HEK293 (cell line): ENCODE data around the gene EHD3.

Experiments
- CTCF ChIA-PET: fragments of 350-600 bp; formaldehyde crosslinking; extraction: SDS; loops from one replicate; lab custom pipeline; 2021; ENCODE audit warnings: antibody characterized with exemption; lab: Yijun Ruan, JAX
- POLR2A ChIA-PET: fragments of 300-600 bp; formaldehyde crosslinking; extraction: SDS; loops from one replicate; lab custom pipeline; 2020; ENCODE audit warnings: antibody characterized with exemption, inconsistent platforms; lab: Yijun Ruan, JAX
- H3K27ac ChIP-seq: fragments of 200-500 bp; sonication (Bioruptor generic); 2 replicates; pipeline ENCODE4 v1.5.1; 2014; ENCODE audit warnings: low read depth, low read length, control low read depth, inconsistent platforms; ENCODE audit errors: extremely low read depth
- H3K36me3 ChIP-seq, 2 experiments: fragments of 200-500 bp in 1 of 2; sonication (Bioruptor generic) in 1 of 2; 1 replicate in 1 of 2; 2 replicates in 1 of 2; pipeline ENCODE4 v1.5.1; 2014 to 2017; ENCODE audit warnings: inconsistent platforms in 2 of 2, low read length in 2 of 2; ENCODE audit not compliant: control insufficient read depth in 2 of 2, insufficient read depth in 1 of 2
- H3K4me1 ChIP-seq: fragments of 200-500 bp; sonication (Bioruptor generic); 2 replicates; pipeline ENCODE4 v1.5.1; 2014; ENCODE audit warnings: mild to moderate bottlenecking, low read length, inconsistent platforms; ENCODE audit not compliant: control insufficient read depth, insufficient read depth
- H3K4me3 ChIP-seq: 2 replicates; pipeline ENCODE4 v1.5.1; 2011; ENCODE audit warnings: low read depth, mild to moderate bottlenecking, control low read depth, low read length, moderate library complexity
- H3K9me3 ChIP-seq: fragments of 200-500 bp; sonication (Bioruptor generic); 2 replicates; pipeline ENCODE4 v1.5.1; 2014; ENCODE audit warnings: low read depth, low read length, inconsistent platforms; ENCODE audit not compliant: control insufficient read depth, insufficient read depth
- REPIN1 ChIP-seq: fragments of 450-650 bp; formaldehyde crosslinking; IDR thresholded peaks from 2 replicates; pipeline ENCODE4 v1.5.1; 2017; ENCODE audit warnings: missing biosample characterization, missing genetic modification characterization, low read depth
- REST ChIP-seq: fragments of 450-650 bp; formaldehyde crosslinking; IDR thresholded peaks from 2 replicates; pipeline ENCODE4 v1.5.1; 2016; ENCODE audit warnings: missing biosample characterization, missing genetic modification characterization
- SP3 ChIP-seq: fragments of 450-650 bp; formaldehyde crosslinking; IDR thresholded peaks from 2 replicates; pipeline ENCODE4 v1.5.1; 2016; ENCODE audit warnings: missing biosample characterization, missing genetic modification characterization
- WT1 ChIP-seq: fragments of 450-650 bp; formaldehyde crosslinking; IDR thresholded peaks from 2 replicates; pipeline ENCODE4 v1.5.1; 2016; ENCODE audit warnings: missing biosample characterization, missing genetic modification characterization
- ZBTB20 ChIP-seq: fragments of 450-650 bp; formaldehyde crosslinking; IDR thresholded peaks from 2 replicates; pipeline ENCODE4 v1.5.1; 2016; ENCODE audit warnings: missing biosample characterization, missing genetic modification characterization
- ZIC2 ChIP-seq: fragments of 450-650 bp; formaldehyde crosslinking; IDR thresholded peaks from 2 replicates; pipeline ENCODE4 v1.5.1; 2016; ENCODE audit warnings: missing biosample characterization, missing genetic modification characterization
- ZNF174 ChIP-seq: fragments of 450-650 bp; formaldehyde crosslinking; IDR thresholded peaks from 2 replicates; pipeline ENCODE4 v1.5.0; 2017; ENCODE audit warnings: missing biosample characterization, mild to moderate bottlenecking, missing genetic modification characterization
- ZNF2 ChIP-seq: fragments of 450-650 bp; formaldehyde crosslinking; IDR thresholded peaks from 2 replicates; pipeline ENCODE4 v1.5.1; 2016; ENCODE audit warnings: missing biosample characterization, missing genetic modification characterization
- ZNF23 ChIP-seq: fragments of 450-650 bp; formaldehyde crosslinking; IDR thresholded peaks from 2 replicates; pipeline ENCODE4 v1.5.1; 2016; ENCODE audit warnings: missing biosample characterization, missing genetic modification characterization, borderline replicate concordance
- ZNF394 ChIP-seq: fragments of 450-650 bp; formaldehyde crosslinking; IDR thresholded peaks from 2 replicates; pipeline ENCODE4 v1.5.1; 2016; ENCODE audit warnings: missing biosample characterization, missing genetic modification characterization, mild to moderate bottlenecking, moderate library complexity, borderline replicate concordance
- ZNF426 ChIP-seq: fragments of 450-650 bp; formaldehyde crosslinking; IDR thresholded peaks from 2 replicates; pipeline ENCODE4 v1.5.1; 2017; ENCODE audit warnings: missing biosample characterization, missing genetic modification characterization, mild to moderate bottlenecking, inconsistent platforms, moderate library complexity
- ZNF449 ChIP-seq: fragments of 450-650 bp; formaldehyde crosslinking; IDR thresholded peaks from 2 replicates; pipeline ENCODE4 v1.5.1; 2017; ENCODE audit warnings: missing biosample characterization, mild to moderate bottlenecking, missing genetic modification characterization, moderate library complexity
- ZNF513 ChIP-seq: fragments of 450-650 bp; IDR thresholded peaks from 2 replicates; pipeline ENCODE4 v1.5.1; 2018; ENCODE audit warnings: missing biosample characterization, missing genetic modification characterization
- ZNF521 ChIP-seq: fragments of 450-650 bp; formaldehyde crosslinking; IDR thresholded peaks from 2 replicates; pipeline ENCODE4 v1.5.1; 2017; ENCODE audit warnings: missing biosample characterization, mild to moderate bottlenecking, missing genetic modification characterization
- ZNF629 ChIP-seq: fragments of 450-650 bp; formaldehyde crosslinking; IDR thresholded peaks from 2 replicates; pipeline ENCODE4 v1.5.1; 2017; ENCODE audit warnings: missing biosample characterization, missing genetic modification characterization
- ZNF677 ChIP-seq: fragments of 450-650 bp; IDR thresholded peaks from 2 replicates; pipeline ENCODE4 v1.5.0; 2018; ENCODE audit warnings: missing biosample characterization, mild to moderate bottlenecking, missing genetic modification characterization, moderate library complexity
- ZSCAN5A ChIP-seq: fragments of 450-650 bp; formaldehyde crosslinking; IDR thresholded peaks from 2 replicates; pipeline ENCODE4 v1.5.1; 2016; ENCODE audit warnings: missing biosample characterization, missing genetic modification characterization

EHD3 gene

GRCh38 chr2:31216734-31217133 lies 17.2 kb upstream of the EHD3 start (continued):
- TF ChIP-seq ZSCAN5A (tag by site-specific recombination): no peak
- TF ChIP-seq ZNF449 (tag by site-specific recombination): no peak

GRCh38 chr2:31217465-31218200 lies 16.3 kb upstream of the EHD3 start, which contains the start of gene CAPN14:
CAPN14 (minus strand) TSS chr2:31217515; CDS start chr2:31205447, 12,068 bp downstream.
- Histone ChIP-seq H3K36me3 (no peaks in the 10 kb centered on the region), H3K27ac (no peak within 1 kb of the TSS), H3K4me1 (no peaks in the 10 kb centered on the region), H3K4me3 (no peak within 1 kb of the TSS), H3K9me3 (no peaks in the 10 kb centered on the region)
- ChIA-PET POLR2A (no interaction called here), CTCF (interaction anchor here (0.6 kb wide), 1 partner anchor 137 kb away, joined by 7 read pairs; no protein-coding TSS in a partner anchor)
- peak; percentile 65 for TF ChIP-seq WT1
- no peak for TF ChIP-seq REPIN1 (tag by site-specific recombination)
- peak; percentile 56 for TF ChIP-seq ZIC2

- POLR2A ChIA-PET: no interaction called here
- no peak for TF ChIP-seq ZBTB20 (tag by site-specific recombination)
- TF ChIP-seq ZNF394 (tag by site-specific recombination): no peak
- no peak for TF ChIP-seq ZNF629 (tag by site-specific recombination)
- TF ChIP-seq ZNF2 (tag by site-specific recombination): no peak
- Histone ChIP-seq H3K4me1 (no peaks in the 10 kb centered on the region), H3K27ac (no peak overlapping the region), H3K4me3 (no peak overlapping the region), H3K36me3 (no peaks in the 10 kb centered on the region), H3K9me3 (no peaks in the 10 kb centered on the region)
- CTCF ChIA-PET: interaction anchor here (0.6 to 1.3 kb wide), 3 partner anchors 10 to 508 kb away, joined by 3 to 4 read pairs (median 4); no protein-coding TSS in a partner anchor
Measured at GRCh38 chr2:31219131-31219969, 14.6 kb upstream of the EHD3 start.

- POLR2A ChIA-PET: no interaction called here
- H3K9me3 ChIP-seq: no peaks in the 10 kb centered on the region
- TF ChIP-seq ZNF23: no peak
- no peak for TF ChIP-seq ZNF513 (tag by site-specific recombination)
- TF ChIP-seq REST (tag by site-specific recombination): no peak
- no peak for TF ChIP-seq ZNF174
- TF ChIP-seq ZNF426 (tag by site-specific recombination): no peak
- TF ChIP-seq ZNF677: no peak
- no peak for TF ChIP-seq SP3 (tag by site-specific recombination)
- no peak for TF ChIP-seq ZNF521 (tag by site-specific recombination)
- TF ChIP-seq, all 188 proteins: peak for 0
- no peak overlapping the region for H3K4me3 ChIP-seq
- CTCF ChIA-PET: no interaction called here
- H3K36me3 ChIP-seq: no peaks in the 10 kb centered on the region
- H3K27ac ChIP-seq: no peak overlapping the region
- no peaks in the 10 kb centered on the region for H3K4me1 ChIP-seq
Measured at GRCh38 chr2:31221544-31221943, 12.4 kb upstream of the EHD3 start.
